SK-N-SH (cell line): ENCODE data around the gene PTPRN.

Experiments used
- CTCF ChIP-seq: fragments of 200-600 bp; sonication (generic); IDR thresholded peaks from 2 replicates; pipeline ENCODE4 v1.6.1; 2017; ENCODE audit warnings: antibody characterized with exemption, mild to moderate bottlenecking, moderate library complexity
- EP300 ChIP-seq, 2 experiments: IDR thresholded peaks; 2 replicates each; pipeline versions ENCODE4 v1.4.0 to v1.6.1; 2012; ENCODE audit warnings: borderline replicate concordance in 1 of 2, low read depth in 1 of 2, low read length in 1 of 2
- EZH2phosphoT487 ChIP-seq: fragments of 200-600 bp; sonication (generic); IDR thresholded peaks from 2 replicates; pipeline ENCODE4 v1.6.1; 2017; ENCODE audit warnings: low read depth, mixed run types, mild to moderate bottlenecking, antibody characterized with exemption, moderate library complexity, borderline replicate concordance
- JUND ChIP-seq: IDR thresholded peaks from 2 replicates; pipeline ENCODE4 v1.4.0; 2012
- POLR2AphosphoS5 ChIP-seq: IDR thresholded peaks from 2 replicates; pipeline ENCODE4 v1.6.1; 2012; ENCODE audit warnings: low read depth, low read length
- RCOR1 ChIP-seq: fragments of 150-350 bp; IDR thresholded peaks from 2 replicates; pipeline ENCODE4 v1.6.1; 2017; ENCODE audit warnings: antibody characterized with exemption, low read length
- RFX5 ChIP-seq: IDR thresholded peaks from 2 replicates; pipeline ENCODE4 v1.6.1; 2012; ENCODE audit warnings: mild to moderate bottlenecking, improper control_type of control experiment, low read length
- TAF1 ChIP-seq: IDR thresholded peaks from 2 replicates; pipeline ENCODE4 v1.6.1; 2012; ENCODE audit warnings: low read depth, mild to moderate bottlenecking, low read length, moderate library complexity, borderline replicate concordance
- TCF12 ChIP-seq: IDR thresholded peaks from 2 replicates; pipeline ENCODE4 v1.4.0; 2012
- USF2 ChIP-seq: fragments of 150-350 bp; IDR thresholded peaks from 2 replicates; pipeline ENCODE4 v1.6.1; 2017; ENCODE audit warnings: antibody characterized with exemption, low read length, low read depth, borderline replicate concordance
- TF ChIP-seq, protein P1 (sequence below): IDR thresholded peaks from 2 replicates; pipeline ENCODE4; 2012
- TF ChIP-seq, protein P2 (sequence below): fragments of 150-350 bp; IDR thresholded peaks from 2 replicates; pipeline ENCODE4 v1.6.1; 2016; ENCODE audit warnings: mild to moderate bottlenecking, low read depth, low read length

- TF ChIP-seq CTCF (no peak), TAF1 (no peak), TCF12 (no peak), EP300 (IDR thresholded peaks at IDR 0.05; ENCODE audit: borderline replicate concordance in 1 of 2, low read depth in 1 of 2, low read length in 1 of 2) (no peak), EZH2phosphoT487 (no peak), USF2 (no peak), JUND (no peak), RFX5 (no peak), POLR2AphosphoS5 (no peak), RCOR1 (no peak)
- TF ChIP-seq, protein P1, sequence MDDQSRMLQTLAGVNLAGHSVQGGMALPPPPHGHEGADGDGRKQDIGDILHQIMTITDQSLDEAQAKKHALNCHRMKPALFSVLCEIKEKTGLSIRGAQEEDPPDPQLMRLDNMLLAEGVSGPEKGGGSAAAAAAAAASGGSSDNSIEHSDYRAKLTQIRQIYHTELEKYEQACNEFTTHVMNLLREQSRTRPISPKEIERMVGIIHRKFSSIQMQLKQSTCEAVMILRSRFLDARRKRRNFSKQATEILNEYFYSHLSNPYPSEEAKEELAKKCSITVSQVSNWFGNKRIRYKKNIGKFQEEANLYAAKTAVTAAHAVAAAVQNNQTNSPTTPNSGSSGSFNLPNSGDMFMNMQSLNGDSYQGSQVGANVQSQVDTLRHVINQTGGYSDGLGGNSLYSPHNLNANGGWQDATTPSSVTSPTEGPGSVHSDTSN: no peak
- TF ChIP-seq, protein P2, sequence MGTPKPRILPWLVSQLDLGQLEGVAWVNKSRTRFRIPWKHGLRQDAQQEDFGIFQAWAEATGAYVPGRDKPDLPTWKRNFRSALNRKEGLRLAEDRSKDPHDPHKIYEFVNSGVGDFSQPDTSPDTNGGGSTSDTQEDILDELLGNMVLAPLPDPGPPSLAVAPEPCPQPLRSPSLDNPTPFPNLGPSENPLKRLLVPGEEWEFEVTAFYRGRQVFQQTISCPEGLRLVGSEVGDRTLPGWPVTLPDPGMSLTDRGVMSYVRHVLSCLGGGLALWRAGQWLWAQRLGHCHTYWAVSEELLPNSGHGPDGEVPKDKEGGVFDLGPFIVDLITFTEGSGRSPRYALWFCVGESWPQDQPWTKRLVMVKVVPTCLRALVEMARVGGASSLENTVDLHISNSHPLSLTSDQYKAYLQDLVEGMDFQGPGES: no peak
Measured at GRCh38 chr2:219285373-219285735, 23.8 kb downstream of the PTPRN start.
